Gastrocnemius medialis (tissue), 4 donors: Measurements from ENCODE around the gene OPRM1. TPM values are rescaled to one million over a fixed set of nuclear protein-coding genes. Genes with fewer than 3 reads are reported as not detected.

Source experiments
- ATAC-seq, 2 donors: fragments of 150-250 bp; one replicate each; pipeline ENCODE4 v1.9.1; 2016
- DNase-seq, 2 donors: peaks; one replicate each; pipeline ENCODE4 v3.0.0-alpha.2; 2019
- H3K27ac ChIP-seq, 4 donors: fragments of 200-600 bp; sonication (generic); 1 replicate in 1 of 4; 2 replicates in 3 of 4; pipeline ENCODE4 v1.5.1; 2016 to 2018; ENCODE audit warnings: mild to moderate bottlenecking in 2 of 4, moderate library complexity in 1 of 4
- H3K27me3 ChIP-seq, 3 donors: fragments of 200-600 bp; sonication (generic) in 2 of 3; 1 replicate in 1 of 3; 2 replicates in 2 of 3; pipeline versions ENCODE4 v1.5.1 to v1.6.0; 2016 to 2019; ENCODE audit warnings: mild to moderate bottlenecking in 1 of 3, moderate library complexity in 1 of 3
- H3K36me3 ChIP-seq, 2 donors: fragments of 200-600 bp; sonication (generic) in 1 of 2; one replicate each; pipeline ENCODE4 v1.5.1; 2017 to 2018
- H3K4me1 ChIP-seq, 2 donors: fragments of 200-600 bp; sonication (generic) in 1 of 2; one replicate each; pipeline ENCODE4 v1.5.1; 2016 to 2017; ENCODE audit warnings: mild to moderate bottlenecking in 2 of 2
- H3K4me3 ChIP-seq, 4 donors: fragments of 200-600 bp; sonication (generic) in 3 of 4; 1 replicate in 1 of 4; 2 replicates in 3 of 4; pipeline ENCODE4 v1.5.1; 2016 to 2019; ENCODE audit warnings: mild to moderate bottlenecking in 2 of 4
- H3K9me3 ChIP-seq, 3 donors: fragments of 200-600 bp; sonication (generic) in 2 of 3; 1 replicate in 1 of 3; 2 replicates in 2 of 3; pipeline ENCODE4 v1.5.1; 2016 to 2019
- POLR2A ChIP-seq, 2 donors: fragments of 450-650 bp; IDR thresholded peaks; one replicate each; pipeline ENCODE4 v1.6.1; 2017; ENCODE audit warnings: antibody characterized with exemption in 2 of 2, mild to moderate bottlenecking in 2 of 2, moderate library complexity in 2 of 2
- in situ Hi-C, 4 donors: fragments of 200-750 bp; cut with MboI; loops; one replicate each; pipeline versions ENCODE4 v1.15.0 to v1.8.0; 2017; ENCODE audit warnings: low sequenced_read_pairs in 4 of 4
- intact Hi-C: fragments of 100-400 bp; cut with DNase I; formaldehyde crosslinking; loops from one replicate; pipeline ENCODE4 v1.15.1; 2023; ENCODE audit warnings: low total_unique reads
- total RNA-seq, 4 donors: library from RNA; depleted of rRNA; stranded (reverse); fragments of >200 nt; gene quantifications; one replicate each; pipeline versions ENCODE4 v1.1.0 to v1.2.3, GENCODE V29; 2016
- TF ChIP-seq, protein P1 (sequence below), 5 experiments: fragments of 450-650 bp in 3 of 5; fragments of 200-600 bp in 2 of 5; sonication (generic) in 2 of 5; IDR thresholded peaks in 4 of 5; conservative IDR thresholded peaks in 1 of 5; 1 replicate in 4 of 5; 2 replicates in 1 of 5; pipeline ENCODE4 v1.5.1; 2016 to 2019; ENCODE audit warnings: antibody characterized with exemption in 5 of 5, mild to moderate bottlenecking in 3 of 5, moderate library complexity in 3 of 5

The OPRM1 gene
- total RNA-seq, 4 donors from 2014 or later, result not detected

DNA sequence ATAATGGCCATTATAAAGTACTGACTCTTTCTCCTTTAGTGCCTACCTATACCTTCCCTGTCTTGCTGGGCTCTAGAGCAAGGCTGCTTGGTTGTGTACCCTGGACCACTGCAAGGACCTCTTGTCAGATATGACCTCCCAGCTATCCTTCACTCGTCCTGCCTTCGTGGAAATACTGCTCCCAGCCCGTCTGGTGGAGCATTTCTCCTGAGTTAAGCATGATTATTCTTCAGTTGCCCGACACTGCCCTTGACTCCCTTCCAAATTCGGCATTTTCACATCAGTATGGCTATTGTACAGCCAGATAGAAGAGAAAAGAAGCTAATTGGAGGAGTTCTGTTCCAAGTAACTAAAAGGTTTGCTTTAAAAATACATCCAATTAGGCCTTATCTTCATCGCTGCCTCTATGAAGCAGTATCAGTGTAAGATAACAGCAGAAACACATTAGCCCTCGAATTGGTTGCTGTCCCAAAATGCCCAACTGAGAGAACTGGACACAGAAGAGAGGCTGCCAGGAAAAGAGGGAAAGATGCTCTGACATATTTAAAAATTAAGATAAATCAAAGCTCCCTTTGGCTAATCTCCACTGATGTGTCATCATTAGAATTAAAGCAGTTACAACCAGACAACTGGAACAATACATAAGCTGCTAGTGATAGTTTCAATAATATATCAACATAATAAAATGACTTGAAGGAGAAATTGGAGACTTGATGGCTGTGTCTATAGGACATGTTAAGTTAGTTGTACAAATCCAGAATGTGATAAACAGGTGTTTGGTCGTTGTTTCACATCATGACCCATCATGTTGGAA is 54.4 kb downstream of the OPRM1 start:
- in situ Hi-C loops, result no loop called here
- intact Hi-C loops, result no loop called here
- no peak overlapping the region for H3K27ac ChIP-seq
- no peaks in the 10 kb centered on the region for H3K9me3 ChIP-seq
- no peak for ATAC-seq
- no peaks in the 10 kb centered on the region for H3K36me3 ChIP-seq
- no peak for TF ChIP-seq POLR2A (IDR thresholded peaks at IDR 0.05)
- TF ChIP-seq, protein P1, sequence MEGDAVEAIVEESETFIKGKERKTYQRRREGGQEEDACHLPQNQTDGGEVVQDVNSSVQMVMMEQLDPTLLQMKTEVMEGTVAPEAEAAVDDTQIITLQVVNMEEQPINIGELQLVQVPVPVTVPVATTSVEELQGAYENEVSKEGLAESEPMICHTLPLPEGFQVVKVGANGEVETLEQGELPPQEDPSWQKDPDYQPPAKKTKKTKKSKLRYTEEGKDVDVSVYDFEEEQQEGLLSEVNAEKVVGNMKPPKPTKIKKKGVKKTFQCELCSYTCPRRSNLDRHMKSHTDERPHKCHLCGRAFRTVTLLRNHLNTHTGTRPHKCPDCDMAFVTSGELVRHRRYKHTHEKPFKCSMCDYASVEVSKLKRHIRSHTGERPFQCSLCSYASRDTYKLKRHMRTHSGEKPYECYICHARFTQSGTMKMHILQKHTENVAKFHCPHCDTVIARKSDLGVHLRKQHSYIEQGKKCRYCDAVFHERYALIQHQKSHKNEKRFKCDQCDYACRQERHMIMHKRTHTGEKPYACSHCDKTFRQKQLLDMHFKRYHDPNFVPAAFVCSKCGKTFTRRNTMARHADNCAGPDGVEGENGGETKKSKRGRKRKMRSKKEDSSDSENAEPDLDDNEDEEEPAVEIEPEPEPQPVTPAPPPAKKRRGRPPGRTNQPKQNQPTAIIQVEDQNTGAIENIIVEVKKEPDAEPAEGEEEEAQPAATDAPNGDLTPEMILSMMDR (IDR thresholded peaks at IDR 0.05 in 4 of 5, conservative IDR thresholded peaks at IDR 0.05 in 1 of 5), result no peak
- H3K27me3 ChIP-seq, result no peaks in the 10 kb centered on the region
- H3K4me1 ChIP-seq, result no peaks in the 10 kb centered on the region
- H3K4me3 ChIP-seq, result no peak overlapping the region
- DNase-seq, result no peak

DNA sequence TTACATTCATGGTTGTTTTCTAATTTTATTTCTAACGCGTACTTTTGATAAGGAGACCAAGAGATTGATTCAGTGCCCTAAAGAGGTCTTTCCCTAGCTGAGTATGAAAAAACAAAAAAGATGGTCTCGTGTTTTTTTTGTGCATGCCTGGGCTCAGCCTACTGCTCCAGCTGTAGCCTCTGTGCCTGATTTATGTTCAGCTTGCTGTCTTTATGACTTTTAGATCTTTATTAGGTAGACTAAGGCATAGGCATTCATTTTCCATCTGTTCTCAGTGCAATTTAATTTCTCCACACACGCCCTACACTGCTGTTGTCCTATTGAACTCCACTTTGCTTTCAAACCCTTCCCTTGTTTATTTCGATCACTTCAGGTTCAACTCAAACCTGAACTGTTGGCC is 56.5 kb downstream of the OPRM1 start:
- DNase-seq, result no peak
- in situ Hi-C loops, result no loop called here
- no peak for ATAC-seq
- Histone ChIP-seq H3K4me1 (no peaks in the 10 kb centered on the region), H3K27me3 (no peaks in the 10 kb centered on the region), H3K36me3 (no peaks in the 10 kb centered on the region), H3K4me3 (no peak overlapping the region), H3K9me3 (no peaks in the 10 kb centered on the region), H3K27ac (no peak overlapping the region)
- intact Hi-C loops, result no loop called here
- TF ChIP-seq POLR2A (IDR thresholded peaks at IDR 0.05), result no peak
- TF ChIP-seq, protein P1 (IDR thresholded peaks at IDR 0.05 in 4 of 5, conservative IDR thresholded peaks at IDR 0.05 in 1 of 5), result no peak

DNA sequence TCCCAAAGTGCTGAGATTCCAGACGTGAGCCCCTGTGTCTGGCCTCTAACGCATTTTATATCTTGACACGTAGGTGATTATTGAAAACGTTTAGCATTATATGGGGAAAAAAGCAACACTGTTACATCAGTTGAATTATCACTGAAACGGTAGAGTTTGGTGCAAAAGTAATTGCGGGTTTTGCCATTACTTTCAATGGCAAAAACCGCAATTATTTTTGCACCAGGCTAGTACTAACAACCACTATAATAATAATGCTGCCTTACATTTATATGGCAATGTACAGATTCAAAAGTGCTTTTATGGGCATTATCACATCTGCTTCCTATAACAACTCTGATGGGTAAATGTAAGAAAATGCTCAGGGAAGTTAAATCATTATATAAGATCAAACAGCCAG is 57.3 kb downstream of the OPRM1 start:
- Histone ChIP-seq H3K4me1 (no peaks in the 10 kb centered on the region), H3K4me3 (no peak overlapping the region), H3K27ac (no peak overlapping the region), H3K9me3 (no peaks in the 10 kb centered on the region), H3K27me3 (no peaks in the 10 kb centered on the region), H3K36me3 (no peaks in the 10 kb centered on the region)
- ATAC-seq, result no peak
- intact Hi-C loops (no loop called here), in situ Hi-C loops (no loop called here)
- no peak for DNase-seq
- TF ChIP-seq, protein P1 (IDR thresholded peaks at IDR 0.05 in 4 of 5, conservative IDR thresholded peaks at IDR 0.05 in 1 of 5), result no peak
- no peak for TF ChIP-seq POLR2A (IDR thresholded peaks at IDR 0.05)

DNA sequence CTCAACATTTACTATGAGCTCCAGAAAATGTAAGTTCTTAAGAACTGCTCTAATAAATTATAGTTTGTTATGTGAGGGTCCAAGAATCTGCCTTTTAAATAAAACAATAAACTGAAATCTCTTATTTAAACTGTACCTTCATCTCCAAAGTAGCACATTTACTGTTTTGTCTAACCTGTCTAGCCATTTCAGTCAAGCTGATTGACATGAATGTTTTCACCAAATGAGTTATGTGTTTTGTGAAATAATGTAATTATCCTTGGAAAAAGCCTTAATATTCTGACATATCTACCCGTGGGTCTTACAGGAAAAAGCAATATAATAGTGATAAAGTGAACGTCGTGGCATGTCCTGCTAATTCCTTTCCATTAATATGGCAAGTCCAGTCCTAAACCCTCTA is 57.8 kb downstream of the OPRM1 start:
- TF ChIP-seq, protein P1 (IDR thresholded peaks at IDR 0.05 in 4 of 5, conservative IDR thresholded peaks at IDR 0.05 in 1 of 5), result no peak
- no peak for TF ChIP-seq POLR2A (IDR thresholded peaks at IDR 0.05)

More for the DNA sequence above, 57.8 kb downstream of the OPRM1 start:
- DNase-seq (no peak), ATAC-seq (no peak)
- H3K4me3 ChIP-seq, result no peak overlapping the region
- in situ Hi-C loops, result no loop called here
- H3K4me1 ChIP-seq, result no peaks in the 10 kb centered on the region
- no peaks in the 10 kb centered on the region for H3K9me3 ChIP-seq
- no peaks in the 10 kb centered on the region for H3K27me3 ChIP-seq
- intact Hi-C loops, result no loop called here
- no peaks in the 10 kb centered on the region for H3K36me3 ChIP-seq
- no peak overlapping the region for H3K27ac ChIP-seq
